Measurements from ENCODE around the gene RCL1. TPM values are rescaled to one million over a fixed set of nuclear protein-coding genes. Genes with fewer than 3 reads are reported as not detected.

The RCL1 gene
- total and polyA plus RNA-seq, 2 donors (not counting 3 experiments of a cell fraction or from before 2014, with no cell fraction given), result 12.9 to 13.2 TPM

DNA sequence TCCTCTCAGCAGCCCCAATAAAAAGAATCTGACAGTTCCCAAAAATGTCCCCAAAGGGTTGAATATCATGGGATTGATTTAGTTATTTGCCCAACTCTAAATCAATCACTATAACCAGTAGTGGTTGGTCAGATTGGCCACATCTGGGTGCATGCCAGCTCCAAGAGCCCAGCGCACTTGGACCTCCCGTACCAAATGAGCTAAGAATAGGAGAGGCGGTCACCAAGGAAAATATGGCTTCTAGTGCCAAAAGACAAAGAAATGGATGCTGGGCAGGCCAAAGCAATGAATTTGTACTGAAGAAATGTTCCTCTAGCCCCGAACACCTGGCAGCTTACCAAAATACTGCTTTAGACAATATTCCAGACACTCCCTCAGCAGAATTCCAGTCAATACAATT, 80.3 kb downstream of the RCL1 start:
- Histone ChIP-seq H4K20me1 (replicated peaks; ENCODE audit: control insufficient read depth, extremely low read depth, insufficient read depth, low read length) (no peaks in the 10 kb centered on the region), H3K4me1 (ENCODE audit: control insufficient read depth, extremely low read depth, insufficient read depth, low read length) (no peaks in the 10 kb centered on the region), H3K79me2 (ENCODE audit: control insufficient read depth, insufficient read depth, low read length) (no peaks in the 10 kb centered on the region), H3K4me3 (replicated peaks in 1 of 3; ENCODE audit: insufficient read depth in 1 of 3, low read depth in 1 of 3, low read length in 3 of 3) (no peak overlapping the region), H3K9ac (replicated peaks; ENCODE audit: extremely low read depth, insufficient read depth, low read length) (no peak overlapping the region), H3K27me3 (ENCODE audit: control insufficient read depth in 2 of 2, insufficient read depth in 2 of 2, low read length in 2 of 2) (no peaks in the 10 kb centered on the region), H3K9me1 (replicated peaks; ENCODE audit: control insufficient read depth, extremely low read depth, insufficient read depth, low read length) (no peaks in the 10 kb centered on the region), H3K27ac (ENCODE audit: insufficient read depth, low read depth, low read length) (no peak overlapping the region), H3K36me3 (ENCODE audit: control insufficient read depth in 2 of 2, extremely low read depth in 1 of 2, insufficient read depth in 2 of 2, low read length in 2 of 2) (no peaks in the 10 kb centered on the region), H3K9me3 (replicated peaks; ENCODE audit: control insufficient read depth, insufficient read depth, low read length) (no peaks in the 10 kb centered on the region), H3K4me2 (ENCODE audit: insufficient read depth, low read length) (no peak overlapping the region), H2AFZ (ENCODE audit: low read depth, low read length) (no peak overlapping the region)
- intact Hi-C loops (cut with micrococcal nuclease) (no loop called here), dilution Hi-C loops (cut with MboI; ENCODE audit: extremely low pct_ligation_motif_present, low sequenced_read_pairs) (no loop called here)
- BruUV-seq (replicated peaks), result no TSS peak
- ChIA-PET CTCF (interaction anchor here (1.3 kb wide), 2 partner anchors 19 to 110 kb away, joined by 3 to 5 read pairs; no protein-coding TSS in a partner anchor), POLR2A (no interaction called here)
- DNase-seq (ENCODE audit: low read depth, low spot score), result no peak
- TF ChIP-seq, protein P1, sequence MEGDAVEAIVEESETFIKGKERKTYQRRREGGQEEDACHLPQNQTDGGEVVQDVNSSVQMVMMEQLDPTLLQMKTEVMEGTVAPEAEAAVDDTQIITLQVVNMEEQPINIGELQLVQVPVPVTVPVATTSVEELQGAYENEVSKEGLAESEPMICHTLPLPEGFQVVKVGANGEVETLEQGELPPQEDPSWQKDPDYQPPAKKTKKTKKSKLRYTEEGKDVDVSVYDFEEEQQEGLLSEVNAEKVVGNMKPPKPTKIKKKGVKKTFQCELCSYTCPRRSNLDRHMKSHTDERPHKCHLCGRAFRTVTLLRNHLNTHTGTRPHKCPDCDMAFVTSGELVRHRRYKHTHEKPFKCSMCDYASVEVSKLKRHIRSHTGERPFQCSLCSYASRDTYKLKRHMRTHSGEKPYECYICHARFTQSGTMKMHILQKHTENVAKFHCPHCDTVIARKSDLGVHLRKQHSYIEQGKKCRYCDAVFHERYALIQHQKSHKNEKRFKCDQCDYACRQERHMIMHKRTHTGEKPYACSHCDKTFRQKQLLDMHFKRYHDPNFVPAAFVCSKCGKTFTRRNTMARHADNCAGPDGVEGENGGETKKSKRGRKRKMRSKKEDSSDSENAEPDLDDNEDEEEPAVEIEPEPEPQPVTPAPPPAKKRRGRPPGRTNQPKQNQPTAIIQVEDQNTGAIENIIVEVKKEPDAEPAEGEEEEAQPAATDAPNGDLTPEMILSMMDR (IDR thresholded peaks at IDR 0.05; ENCODE audit: extremely low read depth in 1 of 2, insufficient read depth in 1 of 2, low read depth in 1 of 2, low read length in 2 of 2), result no peak
- no peak for TF ChIP-seq JUN (IDR thresholded peaks at IDR 0.05; ENCODE audit: borderline replicate concordance, insufficient read depth, insufficient read length, low read depth)
- no peak for TF ChIP-seq POLR2A (IDR thresholded peaks at IDR 0.05; ENCODE audit: low read depth, low read length)
- TF ChIP-seq, protein P2, sequence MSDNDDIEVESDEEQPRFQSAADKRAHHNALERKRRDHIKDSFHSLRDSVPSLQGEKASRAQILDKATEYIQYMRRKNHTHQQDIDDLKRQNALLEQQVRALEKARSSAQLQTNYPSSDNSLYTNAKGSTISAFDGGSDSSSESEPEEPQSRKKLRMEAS (IDR thresholded peaks at IDR 0.05; ENCODE audit: insufficient read depth, insufficient read length), result no peak
- no peak for TF ChIP-seq POLR2AphosphoS5 (IDR thresholded peaks at IDR 0.05; ENCODE audit: insufficient read depth, low read depth, low read length)
- TF ChIP-seq FOS (IDR thresholded peaks at IDR 0.05; ENCODE audit: borderline replicate concordance, insufficient read depth, low read length), result no peak
- TF ChIP-seq MYC (IDR thresholded peaks at IDR 0.05; ENCODE audit: low read depth, low read length), result no peak
- no peak for TF ChIP-seq GATA2 (IDR thresholded peaks at IDR 0.05; ENCODE audit: insufficient read depth, insufficient read length, low read depth, low read length)
- TF ChIP-seq EZH2 (IDR thresholded peaks at IDR 0.05; ENCODE audit: borderline replicate concordance, low read depth, low read length, severe bottlenecking), result no peak
- FAIRE-seq, result no peak

Measured in endothelial cell of umbilical vein (primary cell).